Effector memory CD8-positive, alpha-beta T cell (primary cell): Measurements from ENCODE around the gene LPIN1.

ENCODE experiments used
- ATAC-seq: fragments of 150-1000 bp; cut with Tn5 transposase; replicated peaks from 2 replicates; pipeline ENCODE4 v1.10.0; 2021; ENCODE audit warnings: mild to moderate bottlenecking, moderate library complexity
- DNase-seq, 3 experiments: peaks; one replicate each; pipeline ENCODE4 v3.0.0; 2021
- H3K27ac Mint-ChIP-seq, 2 donors: one replicate each; pipeline ENCODE4 v1.8.0; 2022; ENCODE audit warnings: mild to moderate bottlenecking in 2 of 2, mixed read lengths in 2 of 2, moderate library complexity in 2 of 2
- H3K27me3 Mint-ChIP-seq, 2 donors: one replicate each; pipeline ENCODE4 v1.8.0; 2022; ENCODE audit warnings: mixed read lengths in 2 of 2
- H3K36me3 Mint-ChIP-seq: one replicate; pipeline ENCODE4 v1.8.0; 2022; ENCODE audit warnings: mild to moderate bottlenecking, moderate library complexity, mixed read lengths; ENCODE audit not compliant: insufficient read depth
- H3K4me1 Mint-ChIP-seq, 2 donors: one replicate each; pipeline ENCODE4 v1.8.0; 2022; ENCODE audit warnings: low read depth in 2 of 2, mixed read lengths in 2 of 2
- H3K4me3 Mint-ChIP-seq, 2 donors: one replicate each; pipeline ENCODE4 v1.8.0; 2022; ENCODE audit warnings: mild to moderate bottlenecking in 2 of 2, mixed read lengths in 2 of 2, moderate library complexity in 2 of 2
- H3K9me3 Mint-ChIP-seq, 2 donors: one replicate each; pipeline ENCODE4 v1.8.0; 2022; ENCODE audit warnings: mixed read lengths in 2 of 2

Gene LPIN1

DNA sequence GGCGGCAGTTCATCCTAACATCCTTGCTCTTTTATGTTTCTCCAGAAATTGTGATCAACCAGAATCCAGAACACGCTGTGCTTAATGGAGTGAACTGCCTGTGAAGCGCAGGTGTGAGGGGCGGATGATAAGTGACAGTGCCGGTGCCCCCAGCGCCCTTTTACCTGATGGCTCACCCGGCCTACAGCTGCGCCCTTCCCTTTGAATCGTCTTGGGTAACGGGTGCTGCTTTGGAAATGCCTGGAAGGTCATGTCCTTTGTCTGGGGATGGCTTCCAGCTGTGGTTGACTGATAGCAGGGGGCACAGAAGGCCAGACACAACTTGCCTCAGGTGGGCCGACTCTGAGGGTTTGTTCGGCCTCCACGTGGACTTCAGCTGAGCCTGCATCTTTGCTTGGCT, 119.4 kb downstream of the LPIN1 start:
- Mint-ChIP-seq H3K4me3 (no peak overlapping the region), H3K4me1 (peaks cover 6 to 8% of the 10 kb centered on the region in 2 donors), H3K27ac (no peak overlapping the region)

DNA sequence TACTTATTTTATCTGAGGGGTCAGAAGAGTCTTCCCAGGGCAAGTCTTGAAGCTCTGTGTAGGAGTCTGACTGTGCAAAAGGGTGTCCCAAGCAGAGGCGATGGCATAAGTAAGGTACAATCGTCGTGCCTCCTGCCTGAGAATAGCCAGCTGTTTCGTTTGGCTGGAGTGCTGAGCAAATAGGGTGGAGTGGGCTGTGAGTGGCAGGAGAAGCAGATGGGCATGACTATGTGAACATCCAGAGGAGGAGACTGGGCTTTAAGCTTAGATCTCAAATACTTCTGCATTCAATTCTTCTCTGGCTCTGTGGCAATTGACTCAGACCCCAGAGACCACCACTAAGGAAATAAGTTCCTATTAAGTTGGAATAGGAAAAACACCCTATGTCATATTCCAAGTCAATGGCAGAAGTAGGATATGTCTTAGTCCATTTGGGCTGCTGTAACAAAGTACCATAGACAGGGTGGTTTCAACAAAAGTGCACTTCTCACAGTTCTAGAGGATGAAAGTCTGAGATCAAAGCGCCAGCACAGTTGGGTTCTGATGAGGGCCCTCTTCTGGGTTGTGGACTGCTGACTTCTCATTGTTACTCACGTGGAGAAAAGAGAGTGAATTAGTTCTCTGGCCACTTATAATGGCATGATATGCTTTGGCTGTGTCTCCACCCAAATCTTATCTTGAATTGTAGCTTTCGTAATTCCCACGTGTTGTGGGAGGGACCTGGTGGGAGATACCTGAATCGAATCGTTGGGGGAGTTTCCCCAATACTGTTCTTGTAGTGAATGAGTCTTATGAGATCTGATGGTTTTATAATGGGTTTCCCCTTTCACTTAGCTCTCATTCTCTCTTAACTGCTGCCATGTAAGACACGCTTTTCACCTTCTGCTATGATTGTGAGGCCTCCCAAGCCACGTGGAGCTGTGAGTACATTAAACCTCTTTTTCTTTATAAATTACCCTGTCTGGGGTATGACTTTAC, 120.2 kb downstream of the LPIN1 start:
- Mint-ChIP-seq H3K27me3 (peaks cover 0 to 8% of the 10 kb centered on the region in 2 donors), H3K4me1 (peaks cover 6 to 8% of the 10 kb centered on the region in 2 donors), H3K36me3 (peaks cover 4% of the 10 kb centered on the region), H3K9me3 (no peaks in the 10 kb centered on the region), H3K27ac (no peak overlapping the region), H3K4me3 (no peak overlapping the region)
- no peak for ATAC-seq
- no peak for DNase-seq

More for the DNA sequence above, 119.4 kb downstream of the LPIN1 start:
- DNase-seq (no peak), ATAC-seq (no peak)
- Mint-ChIP-seq H3K27me3 (peaks cover 0 to 8% of the 10 kb centered on the region in 2 donors), H3K36me3 (peaks cover 4% of the 10 kb centered on the region), H3K9me3 (no peaks in the 10 kb centered on the region)

DNA sequence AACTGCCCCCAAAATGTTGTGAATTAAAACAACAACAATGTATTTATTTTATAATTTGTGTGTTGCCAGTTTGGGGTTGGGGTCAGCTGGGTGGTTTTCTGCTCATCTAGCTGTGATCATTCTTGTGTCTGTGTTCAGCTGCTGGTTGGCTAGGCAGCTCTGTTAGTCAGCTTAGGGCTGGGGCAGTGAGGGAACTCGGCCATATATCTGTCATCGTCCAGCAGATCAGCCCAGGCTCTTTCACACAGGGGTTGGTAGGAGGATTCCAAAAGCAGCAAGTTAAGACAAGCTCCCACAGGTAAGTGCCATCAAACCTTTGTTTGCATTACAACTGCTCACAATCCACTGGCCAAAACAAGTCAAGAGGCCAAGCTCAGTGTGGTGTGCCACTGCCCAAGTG, 121.5 kb downstream of the LPIN1 start:
- ATAC-seq = no peak
- Mint-ChIP-seq H3K4me1 (peaks cover 6 to 11% of the 10 kb centered on the region in 2 donors), H3K9me3 (no peaks in the 10 kb centered on the region), H3K4me3 (no peak overlapping the region), H3K27me3 (peaks cover 5 to 7% of the 10 kb centered on the region in 2 donors), H3K27ac (no peak overlapping the region), H3K36me3 (peaks cover 4% of the 10 kb centered on the region)
- DNase-seq = no peak

DNA sequence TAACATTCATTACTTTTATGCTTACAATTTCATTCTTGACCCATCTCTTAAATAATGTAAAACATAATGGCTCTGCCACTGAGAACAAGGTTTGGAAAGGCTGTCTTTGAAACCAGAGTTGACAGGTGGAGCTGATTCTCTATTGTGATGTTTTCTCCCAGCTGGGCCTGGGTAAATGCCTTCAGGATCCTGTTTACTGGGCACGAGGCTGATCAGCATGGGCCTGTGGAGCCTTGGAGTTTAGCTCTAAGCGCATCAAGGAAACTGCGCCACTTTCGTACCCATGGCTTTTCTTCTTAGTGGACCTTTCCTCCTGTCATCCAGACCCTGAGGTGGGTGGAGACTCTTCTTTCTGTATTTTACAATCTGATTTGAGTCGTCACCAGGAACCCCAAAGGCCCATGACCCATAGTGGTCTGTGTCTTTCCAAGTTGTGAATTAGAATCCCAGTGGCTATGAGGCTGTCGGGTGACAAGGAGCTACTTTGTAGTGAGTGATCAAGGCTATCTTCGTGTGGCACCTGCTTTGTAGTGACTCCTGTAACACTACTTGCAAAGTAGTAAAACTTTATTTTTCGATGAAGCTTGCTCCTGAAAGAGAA, 123.1 kb downstream of the LPIN1 start:
- Mint-ChIP-seq H3K27me3 (peaks cover 10 to 17% of the 10 kb centered on the region in 2 donors), H3K27ac (no peak overlapping the region), H3K36me3 (no peaks in the 10 kb centered on the region), H3K9me3 (no peaks in the 10 kb centered on the region), H3K4me3 (no peak overlapping the region), H3K4me1 (peaks cover 0 to 6% of the 10 kb centered on the region in 2 donors)
- no peak for DNase-seq
- ATAC-seq = no peak

DNA sequence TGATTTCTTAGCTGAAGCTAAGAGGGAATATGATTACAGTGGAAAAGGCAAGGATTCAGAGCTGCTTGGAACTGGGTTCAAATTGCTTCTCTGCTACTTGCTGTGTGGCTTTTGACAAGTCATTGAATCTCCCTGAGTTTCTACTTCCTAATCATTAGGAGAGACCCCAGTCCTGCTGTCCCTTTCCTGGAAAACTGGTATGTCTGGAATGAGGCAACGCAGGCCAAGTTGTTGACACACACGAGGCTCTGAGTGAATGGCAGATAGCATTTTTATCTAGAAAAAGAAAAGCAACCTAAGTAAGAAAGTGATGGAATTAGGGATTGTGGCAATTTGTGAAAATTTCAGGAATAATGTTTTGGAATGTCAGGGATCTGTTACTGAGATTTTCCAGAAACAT, 123.6 kb downstream of the LPIN1 start:
- H3K36me3 Mint-ChIP-seq = no peaks in the 10 kb centered on the region
- H3K27ac Mint-ChIP-seq = no peak overlapping the region
- peaks cover 0 to 6% of the 10 kb centered on the region in 2 donors for H3K4me1 Mint-ChIP-seq
- peaks cover 10 to 23% of the 10 kb centered on the region in 2 donors for H3K27me3 Mint-ChIP-seq
- no peak for DNase-seq
- no peak overlapping the region for H3K4me3 Mint-ChIP-seq
- no peak for ATAC-seq
- H3K9me3 Mint-ChIP-seq = no peaks in the 10 kb centered on the region

DNA sequence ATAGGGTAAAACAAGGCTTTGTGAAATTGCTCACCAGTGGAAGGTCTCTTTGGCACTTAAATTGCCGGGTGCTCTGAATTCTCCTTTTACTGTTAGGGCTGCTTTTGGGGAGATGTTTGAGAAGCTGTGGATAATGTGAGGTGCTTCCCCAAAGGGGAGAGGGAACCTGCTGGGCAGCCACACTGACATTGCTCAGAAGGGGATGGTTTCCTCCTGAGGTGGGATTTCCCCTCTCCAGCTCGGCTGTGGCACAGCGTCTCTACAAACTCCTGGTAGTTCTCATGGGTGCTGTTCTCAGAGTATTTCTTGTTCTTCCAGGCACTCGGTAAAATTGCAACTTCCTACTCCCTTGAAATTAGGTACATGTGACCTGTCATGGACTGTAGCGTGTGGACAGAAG, 124.2 kb downstream of the LPIN1 start:
- Mint-ChIP-seq H3K27me3 (peaks cover 10 to 28% of the 10 kb centered on the region in 2 donors), H3K36me3 (no peaks in the 10 kb centered on the region), H3K27ac (no peak overlapping the region), H3K9me3 (no peaks in the 10 kb centered on the region), H3K4me1 (peaks cover 0 to 6% of the 10 kb centered on the region in 2 donors), H3K4me3 (no peak overlapping the region)
- no peak for ATAC-seq
- no peak for DNase-seq

DNA sequence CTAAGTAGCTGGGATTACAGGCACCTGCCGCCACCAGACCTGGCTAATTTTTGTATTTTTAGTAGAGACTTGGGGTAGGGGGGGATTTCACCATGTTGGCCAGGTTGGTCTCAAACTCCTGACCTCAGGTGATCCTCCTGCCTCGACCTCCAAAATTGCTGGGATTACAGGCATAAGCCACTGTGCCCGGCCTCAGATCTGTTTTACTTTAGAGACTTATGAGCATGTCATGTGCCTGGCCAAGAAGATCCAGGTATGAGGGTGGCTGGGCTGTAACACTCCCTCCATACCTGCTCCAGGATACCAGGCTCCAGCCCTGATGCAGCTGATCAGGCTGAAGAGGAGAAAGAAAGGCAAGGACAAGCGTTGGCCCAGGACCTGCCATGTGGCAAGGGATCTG, 125.0 kb downstream of the LPIN1 start:
- no peaks in the 10 kb centered on the region for H3K36me3 Mint-ChIP-seq
- H3K4me1 Mint-ChIP-seq = peaks cover 0 to 6% of the 10 kb centered on the region in 2 donors
- H3K27me3 Mint-ChIP-seq = peaks cover 10 to 36% of the 10 kb centered on the region in 2 donors
- no peak overlapping the region for H3K27ac Mint-ChIP-seq
- no peak for ATAC-seq
- no peak overlapping the region for H3K4me3 Mint-ChIP-seq
- H3K9me3 Mint-ChIP-seq = no peaks in the 10 kb centered on the region
- DNase-seq = no peak

DNA sequence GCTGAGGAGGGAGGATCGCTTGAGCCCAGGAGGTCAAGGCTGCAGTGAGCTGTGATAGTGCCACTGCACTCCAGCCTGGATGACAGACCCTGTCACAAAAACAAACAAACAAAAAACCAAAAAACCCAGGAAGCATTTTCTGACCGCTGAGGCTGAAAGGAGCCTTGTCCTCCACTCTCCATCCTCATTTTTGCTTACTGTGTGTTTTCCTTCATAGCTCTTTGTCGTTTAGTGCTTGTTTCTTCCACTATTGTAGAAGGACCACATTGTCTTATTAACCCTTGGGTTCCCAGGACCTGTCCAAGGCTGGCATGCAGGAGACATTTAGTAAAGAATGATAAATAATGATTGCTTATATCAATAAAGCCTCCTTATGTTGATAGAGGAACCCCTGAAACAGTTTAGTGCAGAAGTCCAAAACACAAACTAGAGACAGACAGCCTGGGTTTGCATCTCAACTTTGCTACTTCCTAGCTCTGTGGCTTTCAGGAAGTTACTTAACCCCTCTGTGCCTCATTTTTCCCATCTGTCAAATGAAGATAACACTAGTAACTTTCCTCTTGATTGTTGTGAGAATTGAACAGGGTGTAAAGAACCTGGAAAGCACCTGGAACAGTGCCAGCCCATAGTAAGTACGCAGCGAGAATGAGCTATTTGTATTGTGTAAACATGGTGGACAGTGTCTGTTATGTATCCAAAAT, 126.0 kb downstream of the LPIN1 start:
- DNase-seq (no peak), ATAC-seq (no peak)
- H3K9me3 Mint-ChIP-seq = no peaks in the 10 kb centered on the region
- H3K36me3 Mint-ChIP-seq = no peaks in the 10 kb centered on the region
- H3K4me3 Mint-ChIP-seq = no peak overlapping the region
- H3K27ac Mint-ChIP-seq = no peak overlapping the region
- H3K4me1 Mint-ChIP-seq = peaks cover 0 to 6% of the 10 kb centered on the region in 2 donors
- H3K27me3 Mint-ChIP-seq = peaks cover 18 to 46% of the 10 kb centered on the region in 2 donors

DNA sequence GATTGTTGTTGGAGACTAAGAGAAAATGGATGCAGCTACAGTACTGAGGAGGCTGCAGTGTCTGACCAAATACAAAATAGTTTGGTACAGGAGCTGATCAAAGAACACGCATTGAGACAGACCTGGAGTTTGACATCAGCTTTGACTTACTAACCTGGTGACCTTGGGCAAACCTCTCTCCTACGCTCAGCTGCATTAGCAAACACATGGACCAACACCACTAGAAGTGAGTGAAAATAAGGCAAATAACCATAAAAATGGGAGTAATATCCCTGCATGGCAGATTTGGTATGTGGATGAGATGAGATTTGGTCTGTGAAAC, 126.5 kb downstream of the LPIN1 start:
- DNase-seq = no peak
- H3K4me3 Mint-ChIP-seq = no peak overlapping the region
- H3K36me3 Mint-ChIP-seq = no peaks in the 10 kb centered on the region
- no peak overlapping the region for H3K27ac Mint-ChIP-seq
- peaks cover 23 to 51% of the 10 kb centered on the region in 2 donors for H3K27me3 Mint-ChIP-seq
- H3K9me3 Mint-ChIP-seq = no peaks in the 10 kb centered on the region
- H3K4me1 Mint-ChIP-seq = peaks cover 0 to 6% of the 10 kb centered on the region in 2 donors
- ATAC-seq = no peak

DNA sequence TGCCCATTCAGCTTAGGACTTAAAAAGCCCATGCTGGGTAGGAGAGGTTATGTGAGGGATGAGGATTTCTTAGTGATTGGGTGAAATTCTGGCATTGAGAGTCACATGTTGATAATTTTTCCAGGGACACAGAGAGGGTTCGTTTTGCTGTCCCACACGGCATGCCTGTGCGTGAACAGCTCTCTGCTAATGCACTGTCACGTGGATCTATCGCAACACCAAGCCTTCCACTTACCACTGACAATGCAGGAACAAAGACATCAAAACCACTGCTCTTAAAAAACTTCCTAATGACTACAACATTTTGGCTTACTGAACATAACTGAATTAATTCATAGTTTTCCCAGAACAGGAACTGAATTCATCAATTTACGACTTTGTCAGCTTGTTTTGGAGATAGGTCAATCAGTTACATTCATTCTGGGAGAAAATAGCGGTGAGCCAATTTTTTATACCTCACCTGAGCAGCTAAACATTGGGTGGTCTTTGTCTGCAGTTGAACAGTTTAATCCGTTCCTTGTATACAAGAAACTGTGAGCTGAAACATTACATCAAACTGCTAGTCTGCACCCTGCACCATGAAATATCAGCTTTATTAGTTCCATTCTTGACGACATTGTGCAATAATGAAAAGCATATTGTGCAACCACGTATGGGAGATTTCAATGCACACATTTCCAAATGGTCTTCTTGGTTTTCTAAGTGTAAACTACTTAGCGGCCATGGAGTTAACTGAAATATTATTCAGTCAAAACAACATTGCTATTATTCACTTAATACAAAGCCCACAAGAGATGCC, 127.1 kb downstream of the LPIN1 start:
- no peak overlapping the region for H3K4me3 Mint-ChIP-seq
- H3K27ac Mint-ChIP-seq = no peak overlapping the region
- H3K9me3 Mint-ChIP-seq = no peaks in the 10 kb centered on the region
- DNase-seq = no peak
- H3K36me3 Mint-ChIP-seq = no peaks in the 10 kb centered on the region
- H3K27me3 Mint-ChIP-seq = peaks cover 25 to 58% of the 10 kb centered on the region in 2 donors
- ATAC-seq = no peak
- peaks cover 0 to 6% of the 10 kb centered on the region in 2 donors for H3K4me1 Mint-ChIP-seq

DNA sequence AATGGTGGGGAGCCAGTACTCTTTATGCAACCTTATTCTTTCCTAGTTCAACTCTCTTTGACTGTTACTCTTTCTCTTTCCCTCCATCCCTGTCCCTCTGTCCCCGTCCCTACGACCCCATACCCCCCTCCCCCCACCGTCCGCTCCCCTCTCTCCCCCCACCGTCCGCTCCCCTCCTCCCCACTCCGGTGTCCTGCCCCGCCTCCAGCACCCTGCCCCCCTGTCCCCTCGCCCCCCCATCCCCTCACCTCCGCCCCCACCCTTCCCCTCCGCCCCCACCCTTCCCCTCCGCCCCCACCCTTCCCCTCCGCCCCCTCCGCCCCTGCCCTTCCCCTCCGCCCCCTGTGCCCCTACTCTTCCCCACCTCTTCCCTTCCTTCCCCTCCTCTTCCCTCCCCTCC, 128.4 kb downstream of the LPIN1 start:
- H3K4me1 Mint-ChIP-seq = peaks cover 0 to 10% of the 10 kb centered on the region in 2 donors
- no peak for ATAC-seq

DNA sequence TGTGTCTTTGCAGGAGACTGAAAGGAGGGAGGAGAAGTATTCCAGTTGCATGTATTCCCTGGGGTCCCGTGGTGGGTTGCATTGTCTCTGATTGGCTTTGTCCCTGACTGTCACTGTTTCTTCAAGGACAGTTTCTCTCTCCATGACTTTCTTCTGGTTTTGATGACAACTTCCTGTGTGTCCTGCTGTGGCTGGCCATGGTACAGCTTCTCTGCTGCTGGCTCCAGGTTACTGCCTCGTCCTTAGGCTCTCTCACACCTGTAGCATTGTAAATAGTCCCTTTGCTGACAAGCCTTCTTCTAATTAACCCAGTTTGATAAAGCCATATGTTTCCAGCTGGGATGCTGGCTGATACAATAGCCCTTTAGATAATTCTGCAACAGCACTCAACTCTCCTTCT, 129.0 kb downstream of the LPIN1 start:
- no peak for DNase-seq
- H3K9me3 Mint-ChIP-seq = no peaks in the 10 kb centered on the region
- H3K4me3 Mint-ChIP-seq = no peak overlapping the region
- no peak overlapping the region for H3K27ac Mint-ChIP-seq
- H3K27me3 Mint-ChIP-seq = peaks cover 26 to 71% of the 10 kb centered on the region in 2 donors
- peaks cover 0 to 10% of the 10 kb centered on the region in 2 donors for H3K4me1 Mint-ChIP-seq
- no peaks in the 10 kb centered on the region for H3K36me3 Mint-ChIP-seq
- ATAC-seq = no peak

More for the DNA sequence above, 128.4 kb downstream of the LPIN1 start:
- Mint-ChIP-seq H3K9me3 (no peaks in the 10 kb centered on the region), H3K27me3 (peaks cover 25 to 71% of the 10 kb centered on the region in 2 donors), H3K36me3 (no peaks in the 10 kb centered on the region), H3K4me3 (no peak overlapping the region), H3K27ac (no peak overlapping the region)
- no peak for DNase-seq

DNA sequence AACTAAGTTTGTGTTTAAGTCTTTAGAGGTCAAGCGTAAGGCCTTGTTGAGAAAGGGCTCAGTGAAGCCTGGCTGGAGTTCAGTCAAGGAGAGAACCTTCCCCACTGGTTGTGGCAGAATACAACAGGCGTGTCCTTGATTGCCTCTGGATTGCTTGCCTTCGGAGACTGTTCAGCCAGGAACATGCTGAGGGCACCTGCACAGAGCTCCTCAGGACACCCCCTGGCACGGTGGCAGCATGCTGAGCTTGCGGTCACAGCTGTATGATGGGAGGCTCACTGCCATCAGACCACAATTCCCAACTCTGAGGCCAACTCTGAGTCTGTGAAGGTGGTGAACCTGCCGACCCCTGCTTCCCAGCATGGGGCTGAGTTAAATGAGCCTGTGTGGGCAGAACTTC, 130.0 kb downstream of the LPIN1 start:
- H3K27me3 Mint-ChIP-seq = peaks cover 32 to 71% of the 10 kb centered on the region in 2 donors
- H3K27ac Mint-ChIP-seq = no peak overlapping the region
- ATAC-seq (no peak), DNase-seq (no peak)
- H3K4me1 Mint-ChIP-seq = peaks cover 0 to 10% of the 10 kb centered on the region in 2 donors
- no peaks in the 10 kb centered on the region for H3K9me3 Mint-ChIP-seq
- no peaks in the 10 kb centered on the region for H3K36me3 Mint-ChIP-seq
- no peak overlapping the region for H3K4me3 Mint-ChIP-seq
